ENCODE measurements around the gene SNAPIN.

GRCh38 chr1:153613406-153613805 lies 45.1 kb upstream of the SNAPIN start:
- no peak for TF ChIP-seq POLR2AphosphoS5 (IDR thresholded peaks at IDR 0.05; ENCODE audit: low read depth, low read length)
- TF ChIP-seq SIN3A (IDR thresholded peaks at IDR 0.05; ENCODE audit: borderline replicate concordance, insufficient read depth, low read length): no peak
- TF ChIP-seq, protein P1, sequence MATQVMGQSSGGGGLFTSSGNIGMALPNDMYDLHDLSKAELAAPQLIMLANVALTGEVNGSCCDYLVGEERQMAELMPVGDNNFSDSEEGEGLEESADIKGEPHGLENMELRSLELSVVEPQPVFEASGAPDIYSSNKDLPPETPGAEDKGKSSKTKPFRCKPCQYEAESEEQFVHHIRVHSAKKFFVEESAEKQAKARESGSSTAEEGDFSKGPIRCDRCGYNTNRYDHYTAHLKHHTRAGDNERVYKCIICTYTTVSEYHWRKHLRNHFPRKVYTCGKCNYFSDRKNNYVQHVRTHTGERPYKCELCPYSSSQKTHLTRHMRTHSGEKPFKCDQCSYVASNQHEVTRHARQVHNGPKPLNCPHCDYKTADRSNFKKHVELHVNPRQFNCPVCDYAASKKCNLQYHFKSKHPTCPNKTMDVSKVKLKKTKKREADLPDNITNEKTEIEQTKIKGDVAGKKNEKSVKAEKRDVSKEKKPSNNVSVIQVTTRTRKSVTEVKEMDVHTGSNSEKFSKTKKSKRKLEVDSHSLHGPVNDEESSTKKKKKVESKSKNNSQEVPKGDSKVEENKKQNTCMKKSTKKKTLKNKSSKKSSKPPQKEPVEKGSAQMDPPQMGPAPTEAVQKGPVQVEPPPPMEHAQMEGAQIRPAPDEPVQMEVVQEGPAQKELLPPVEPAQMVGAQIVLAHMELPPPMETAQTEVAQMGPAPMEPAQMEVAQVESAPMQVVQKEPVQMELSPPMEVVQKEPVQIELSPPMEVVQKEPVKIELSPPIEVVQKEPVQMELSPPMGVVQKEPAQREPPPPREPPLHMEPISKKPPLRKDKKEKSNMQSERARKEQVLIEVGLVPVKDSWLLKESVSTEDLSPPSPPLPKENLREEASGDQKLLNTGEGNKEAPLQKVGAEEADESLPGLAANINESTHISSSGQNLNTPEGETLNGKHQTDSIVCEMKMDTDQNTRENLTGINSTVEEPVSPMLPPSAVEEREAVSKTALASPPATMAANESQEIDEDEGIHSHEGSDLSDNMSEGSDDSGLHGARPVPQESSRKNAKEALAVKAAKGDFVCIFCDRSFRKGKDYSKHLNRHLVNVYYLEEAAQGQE (IDR thresholded peaks at IDR 0.05; ENCODE audit: insufficient read depth in 1 of 2, low read depth in 2 of 2, low read length in 2 of 2): no peak
- TF ChIP-seq TAF1 (IDR thresholded peaks at IDR 0.05; ENCODE audit: borderline replicate concordance, insufficient read depth, low read length): no peak
